Memory B cell (primary cell): ENCODE measurements around the gene FAHD2A.
"Not testable (repeated sequence)": the region's sequence is repeated elsewhere in the genome, so short reads cannot be mapped to it uniquely, and the experiment has no call there.

ENCODE experiments used
- ATAC-seq: fragments of 150-1000 bp; cut with Tn5 transposase; 2 replicates; pipeline ENCODE4 v1.10.0; 2021; ENCODE audit warnings: low read depth, mild to moderate bottlenecking, moderate library complexity
- DNase-seq, 2 donors: peaks; one replicate each; pipeline ENCODE4 v3.0.0; 2022; ENCODE audit warnings: low spot score in 2 of 2
- H3K27ac Mint-ChIP-seq: one replicate; pipeline ENCODE4 v1.8.0; 2022; ENCODE audit warnings: mild to moderate bottlenecking, moderate library complexity, mixed read lengths
- H3K27me3 Mint-ChIP-seq: one replicate; pipeline ENCODE4 v1.8.0; 2022; ENCODE audit warnings: mixed read lengths
- H3K36me3 Mint-ChIP-seq: one replicate; pipeline ENCODE4 v1.8.0; 2022; ENCODE audit warnings: mild to moderate bottlenecking, mixed read lengths
- H3K4me1 Mint-ChIP-seq: one replicate; pipeline ENCODE4 v1.8.0; 2022; ENCODE audit warnings: mixed read lengths
- H3K4me3 Mint-ChIP-seq: one replicate; pipeline ENCODE4 v1.8.0; 2022; ENCODE audit warnings: mild to moderate bottlenecking, moderate library complexity, mixed read lengths
- H3K9me3 Mint-ChIP-seq: one replicate; pipeline ENCODE4 v1.8.0; 2022; ENCODE audit warnings: mixed read lengths

Gene FAHD2A

DNA sequence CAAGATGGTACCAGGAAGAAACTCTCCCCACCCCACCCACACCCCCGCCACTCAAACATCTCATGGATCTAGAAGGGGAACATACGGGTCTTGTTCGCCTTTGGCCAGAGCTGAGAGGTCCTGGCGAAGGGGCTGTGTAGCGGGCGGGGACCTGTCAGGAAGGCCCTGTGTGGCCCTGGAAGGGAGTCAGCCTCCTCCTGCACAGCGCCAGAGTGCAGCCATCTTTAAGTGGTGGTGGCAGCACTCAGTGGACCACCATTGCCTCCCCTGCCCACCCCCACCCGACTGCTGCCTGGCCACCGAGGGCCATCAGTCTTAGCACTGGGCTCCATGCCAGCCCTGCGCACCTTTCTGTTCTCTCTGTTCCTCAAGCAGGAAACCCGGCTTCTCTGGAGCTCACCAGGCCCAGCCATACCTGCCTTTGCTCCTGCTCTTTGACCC lies 11.6 kb upstream of the FAHD2A start:
- DNase-seq (no peak), ATAC-seq (no peak)
- peaks cover 6% of the 10 kb centered on the region for H3K27me3 Mint-ChIP-seq
- H3K27ac Mint-ChIP-seq: no peak overlapping the region
- H3K4me1 Mint-ChIP-seq: no peaks in the 10 kb centered on the region
- H3K4me3 Mint-ChIP-seq: no peak overlapping the region
- H3K36me3 Mint-ChIP-seq: no peaks in the 10 kb centered on the region
- H3K9me3 Mint-ChIP-seq: no peaks in the 10 kb centered on the region

DNA sequence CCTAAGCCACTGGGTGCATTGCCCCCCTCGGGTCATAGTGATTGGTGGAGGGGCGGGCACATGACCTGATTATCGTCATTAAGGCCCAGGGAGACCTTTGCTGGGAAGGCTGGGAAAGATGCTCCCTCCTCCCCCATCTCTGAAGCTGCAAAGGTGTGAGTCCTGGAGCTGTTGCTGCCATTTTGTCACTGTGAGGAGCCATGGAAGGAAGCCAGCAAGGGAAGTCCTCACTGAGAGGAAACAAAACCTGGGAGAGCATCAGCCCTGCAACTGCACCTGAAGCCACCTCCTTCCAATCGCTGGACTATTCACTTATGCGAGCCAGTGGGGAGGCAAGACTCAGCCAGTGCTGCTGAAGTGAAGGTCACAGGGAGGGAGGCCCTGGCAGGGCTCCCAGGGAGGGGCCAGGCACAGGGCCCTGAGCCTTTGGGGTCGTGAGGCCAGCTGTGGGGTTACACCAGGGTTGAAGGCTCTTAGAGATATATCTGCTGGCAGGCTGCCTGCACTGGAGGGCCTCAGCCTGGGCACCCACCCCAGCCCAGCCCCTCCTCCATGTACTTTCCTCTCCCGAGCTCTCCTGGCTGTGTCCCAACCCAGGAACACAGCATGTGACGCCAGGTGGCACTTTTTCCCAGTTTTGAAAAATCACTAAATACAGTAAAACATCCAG lies 10.7 kb upstream of the FAHD2A start:
- no peak overlapping the region for H3K4me3 Mint-ChIP-seq
- ATAC-seq (no peak), DNase-seq (no peak)
- H3K4me1 Mint-ChIP-seq: no peaks in the 10 kb centered on the region
- peaks cover 4% of the 10 kb centered on the region for H3K27me3 Mint-ChIP-seq
- no peaks in the 10 kb centered on the region for H3K9me3 Mint-ChIP-seq
- no peak overlapping the region for H3K27ac Mint-ChIP-seq
- H3K36me3 Mint-ChIP-seq: no peaks in the 10 kb centered on the region

DNA sequence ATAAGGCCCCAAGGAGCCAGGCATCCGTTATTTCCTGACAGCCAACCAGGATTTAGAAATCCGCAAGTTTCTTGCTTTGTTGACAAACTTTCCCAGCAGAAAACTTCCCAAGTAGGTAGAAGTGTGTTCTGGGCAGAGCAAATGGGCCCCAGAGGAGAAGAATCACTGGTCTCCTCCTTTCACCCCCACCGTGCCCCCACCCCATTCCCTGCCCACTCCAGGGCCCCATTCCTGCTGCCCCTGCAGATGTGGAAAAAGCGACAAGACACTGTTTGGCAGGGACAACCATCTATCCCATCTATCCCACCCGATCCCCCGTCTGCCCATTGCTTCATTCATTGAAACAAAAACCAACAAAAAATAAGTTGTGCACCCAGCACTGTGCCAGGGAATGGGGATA lies 10.2 kb upstream of the FAHD2A start:
- no peak for DNase-seq
- no peak for ATAC-seq
- H3K27me3 Mint-ChIP-seq: peaks cover 3% of the 10 kb centered on the region
- H3K4me3 Mint-ChIP-seq: no peak overlapping the region
- H3K27ac Mint-ChIP-seq: no peak overlapping the region
- H3K36me3 Mint-ChIP-seq: no peaks in the 10 kb centered on the region
- H3K4me1 Mint-ChIP-seq: no peaks in the 10 kb centered on the region
- no peaks in the 10 kb centered on the region for H3K9me3 Mint-ChIP-seq

DNA sequence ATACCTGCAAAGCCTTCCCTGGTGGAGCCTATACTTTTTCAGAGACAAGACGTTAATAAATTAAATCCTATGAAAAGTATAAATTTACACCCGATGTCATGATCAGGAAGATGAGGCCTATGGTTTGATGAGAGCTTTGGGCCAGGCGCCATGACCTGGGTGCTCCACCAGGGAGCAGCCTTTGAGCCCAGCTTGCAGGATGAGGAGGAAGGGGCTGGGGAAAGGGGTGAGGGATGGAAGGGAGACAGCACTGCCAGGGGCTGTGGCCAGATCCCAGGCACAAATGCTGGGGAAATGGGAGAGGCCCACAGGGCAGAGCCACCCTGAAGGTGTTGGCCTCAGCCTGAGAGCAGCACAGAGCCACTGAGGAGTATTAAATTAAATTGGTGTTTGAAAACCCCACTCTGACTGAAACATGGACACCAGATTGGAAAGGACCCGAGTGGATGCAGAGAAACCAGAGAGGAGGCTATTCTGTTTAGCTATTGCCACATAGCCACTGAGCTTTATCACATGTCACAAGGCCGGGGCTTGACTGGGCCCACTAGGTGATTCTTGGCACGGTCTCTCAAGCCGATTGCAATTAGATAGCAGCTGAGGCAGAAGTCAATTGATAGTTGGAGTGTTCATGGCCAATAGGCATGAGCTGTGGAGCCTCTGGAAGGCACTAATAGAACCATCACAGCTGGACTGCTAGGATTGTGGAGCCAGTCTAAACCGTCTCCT lies 9.6 kb upstream of the FAHD2A start:
- DNase-seq (no peak), ATAC-seq (no peak)
- H3K4me3 Mint-ChIP-seq: no peak overlapping the region
- no peaks in the 10 kb centered on the region for H3K4me1 Mint-ChIP-seq
- H3K9me3 Mint-ChIP-seq: no peaks in the 10 kb centered on the region
- H3K36me3 Mint-ChIP-seq: no peaks in the 10 kb centered on the region
- H3K27me3 Mint-ChIP-seq: peaks cover 1% of the 10 kb centered on the region
- H3K27ac Mint-ChIP-seq: no peak overlapping the region

DNA sequence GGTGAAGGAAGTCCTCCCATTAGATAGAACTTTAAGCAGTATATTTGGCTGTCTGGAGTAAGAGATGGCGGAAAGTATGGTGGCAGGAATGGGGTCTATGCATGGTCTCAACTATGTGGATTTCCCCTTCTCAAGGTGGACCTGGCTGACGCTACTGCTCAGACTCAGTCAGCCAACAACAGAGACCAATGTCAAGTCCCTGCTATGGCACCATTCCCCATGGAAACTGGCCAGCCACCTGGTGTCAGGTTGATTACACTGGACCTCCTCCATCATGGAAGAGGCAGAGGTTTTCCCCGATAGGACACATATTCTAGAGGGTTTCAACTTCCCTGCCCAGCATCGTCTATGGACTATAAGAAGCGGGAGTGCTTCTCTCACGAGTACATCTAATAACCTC lies 8.6 kb upstream of the FAHD2A start:
- peaks cover 1% of the 10 kb centered on the region for H3K27me3 Mint-ChIP-seq
- no peak overlapping the region for H3K4me3 Mint-ChIP-seq
- H3K27ac Mint-ChIP-seq: no peak overlapping the region
- H3K36me3 Mint-ChIP-seq: no peaks in the 10 kb centered on the region
- no peaks in the 10 kb centered on the region for H3K9me3 Mint-ChIP-seq
- no peak for ATAC-seq
- H3K4me1 Mint-ChIP-seq: no peaks in the 10 kb centered on the region
- DNase-seq: no peak

DNA sequence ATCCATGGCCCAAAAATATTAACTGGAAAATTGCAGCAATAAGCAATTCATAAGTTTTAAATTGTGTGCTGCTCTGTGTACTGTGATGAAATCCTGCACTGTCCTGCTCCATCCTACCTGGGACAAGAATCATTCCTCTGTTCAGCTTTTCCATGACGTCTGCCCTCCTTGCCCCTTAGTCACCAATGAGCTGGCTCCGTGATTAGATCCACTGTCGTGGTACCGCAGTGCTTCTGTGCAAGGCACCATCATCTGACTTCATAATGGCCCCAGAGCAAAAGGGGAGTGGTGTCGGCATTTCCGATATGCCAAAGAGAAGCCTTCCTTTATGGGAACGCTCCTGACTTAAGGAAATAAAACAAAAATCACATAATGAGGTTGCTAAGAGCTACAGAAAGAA lies 3.4 kb upstream of the FAHD2A start:
- Mint-ChIP-seq H3K27ac (no peak overlapping the region), H3K27me3 (peaks cover 1% of the 10 kb centered on the region), H3K36me3 (peaks cover 1% of the 10 kb centered on the region)

DNA sequence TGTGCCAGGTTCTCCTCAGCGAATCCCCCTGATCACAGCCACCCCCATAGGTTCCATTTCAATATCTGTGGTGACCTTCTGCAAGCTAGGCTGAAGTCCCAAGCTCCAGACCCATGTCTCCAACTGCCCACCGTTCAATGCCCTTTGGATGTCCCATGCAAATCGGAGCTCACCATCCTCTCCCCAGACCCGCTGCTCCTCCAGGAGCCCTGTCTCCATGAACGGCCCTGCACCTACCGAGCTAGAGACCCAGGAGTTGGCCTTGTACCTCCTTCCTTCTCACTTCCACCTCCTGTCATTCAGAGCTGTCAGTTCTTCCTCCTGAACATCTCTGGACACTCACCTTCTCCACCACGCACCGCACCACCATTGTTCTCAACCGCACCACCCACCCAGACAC lies 1.0 kb upstream of the FAHD2A start:
- peaks cover 1% of the 10 kb centered on the region for H3K9me3 Mint-ChIP-seq
- no peaks in the 10 kb centered on the region for H3K27me3 Mint-ChIP-seq
- H3K36me3 Mint-ChIP-seq: peaks cover 1% of the 10 kb centered on the region
- H3K27ac Mint-ChIP-seq: no peak overlapping the region
- peak overlapping the region; percentile 96 for H3K4me3 Mint-ChIP-seq
- no peak for ATAC-seq
- peaks cover 12% of the 10 kb centered on the region for H3K4me1 Mint-ChIP-seq
- DNase-seq: no peak

More for the DNA sequence above, 3.4 kb upstream of the FAHD2A start:
- ATAC-seq: no peak
- H3K9me3 Mint-ChIP-seq: peaks cover 1% of the 10 kb centered on the region
- no peak for DNase-seq
- H3K4me1 Mint-ChIP-seq: peaks cover 12% of the 10 kb centered on the region
- no peak overlapping the region for H3K4me3 Mint-ChIP-seq

DNA sequence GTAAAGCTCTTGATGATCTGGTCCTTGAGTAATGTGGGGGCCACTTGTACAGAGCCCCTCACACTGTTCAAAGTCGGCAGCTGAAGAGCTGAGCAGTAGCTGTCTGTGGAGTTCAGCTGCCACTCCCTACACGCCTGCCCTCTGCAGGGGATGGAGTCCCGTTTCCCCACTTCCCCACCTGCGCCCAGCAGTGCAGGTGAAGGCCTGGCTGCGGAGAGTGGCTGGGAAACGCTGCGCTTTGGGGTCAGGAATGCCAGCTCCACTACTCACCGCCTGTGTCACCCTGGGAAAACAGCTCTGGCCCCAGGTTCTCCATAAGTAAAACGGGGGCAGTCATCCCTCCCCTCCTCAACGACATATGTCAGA lies 521 bp upstream of the FAHD2A start:
- H3K4me1 Mint-ChIP-seq: peaks cover 12% of the 10 kb centered on the region
- not testable (repeated sequence) for DNase-seq, H3K27me3 Mint-ChIP-seq, H3K36me3 Mint-ChIP-seq, H3K9me3 Mint-ChIP-seq
- H3K27ac Mint-ChIP-seq: peak overlapping the region; percentile 90
- ATAC-seq: peak; percentile 10
- peak overlapping the region; percentile 96 for H3K4me3 Mint-ChIP-seq

DNA sequence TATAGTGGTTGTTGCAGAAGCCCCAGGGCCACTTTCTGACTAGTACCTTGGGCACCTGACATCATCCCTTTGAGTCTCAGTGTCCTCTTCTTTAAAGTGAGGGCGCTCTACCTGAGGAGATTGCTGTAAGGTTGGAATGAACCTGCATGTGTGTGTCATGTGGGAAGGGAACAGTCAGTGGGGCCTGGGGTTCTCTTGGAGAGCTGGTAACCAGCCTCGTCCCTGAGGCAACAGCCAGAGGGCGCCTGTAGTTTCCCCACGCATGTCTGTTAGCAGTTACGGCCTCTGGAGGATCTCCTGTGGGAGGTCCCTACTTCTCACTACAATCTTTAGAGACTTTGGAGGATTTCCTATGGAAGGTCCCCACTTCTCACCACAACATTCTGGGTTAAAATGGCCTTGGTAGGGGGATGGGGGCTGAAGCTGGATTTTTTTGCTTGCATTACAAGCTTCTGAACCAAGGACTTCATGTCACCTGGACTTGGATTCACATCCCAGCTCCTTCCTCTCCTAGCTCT lies 755 bp downstream of the FAHD2A start:
- H3K9me3 Mint-ChIP-seq, H3K36me3 Mint-ChIP-seq, DNase-seq, H3K27me3 Mint-ChIP-seq: not testable (repeated sequence)
- Mint-ChIP-seq H3K4me3 (peak overlapping the region; percentile 96), H3K4me1 (peaks cover 12% of the 10 kb centered on the region), H3K27ac (peak overlapping the region; percentile 90)
- ATAC-seq: peak; percentile 5

DNA sequence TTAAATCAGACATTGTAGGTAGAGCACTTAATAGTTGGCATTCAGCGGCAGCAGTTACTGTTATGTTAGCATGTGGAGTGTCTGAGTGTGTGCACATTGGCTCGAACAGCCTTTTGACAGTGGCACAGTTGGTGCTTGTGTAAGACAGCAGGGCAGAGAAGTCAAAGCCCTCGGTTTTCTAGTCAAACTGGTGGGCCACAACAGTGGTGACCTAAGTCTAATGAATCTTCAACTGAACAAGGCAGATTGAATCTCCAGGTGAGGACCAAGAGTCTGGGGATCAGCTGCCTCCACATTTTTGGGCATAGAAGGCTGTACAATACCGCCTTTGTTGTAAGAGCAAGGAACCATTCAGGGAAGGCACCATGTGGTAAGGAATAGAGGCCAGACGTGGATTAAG lies 1.3 kb downstream of the FAHD2A start:
- ATAC-seq, H3K36me3 Mint-ChIP-seq, DNase-seq, H3K27ac Mint-ChIP-seq, H3K9me3 Mint-ChIP-seq, H3K27me3 Mint-ChIP-seq: not testable (repeated sequence)
- Mint-ChIP-seq H3K4me1 (peaks cover 12% of the 10 kb centered on the region), H3K4me3 (peak overlapping the region; percentile 96)

DNA sequence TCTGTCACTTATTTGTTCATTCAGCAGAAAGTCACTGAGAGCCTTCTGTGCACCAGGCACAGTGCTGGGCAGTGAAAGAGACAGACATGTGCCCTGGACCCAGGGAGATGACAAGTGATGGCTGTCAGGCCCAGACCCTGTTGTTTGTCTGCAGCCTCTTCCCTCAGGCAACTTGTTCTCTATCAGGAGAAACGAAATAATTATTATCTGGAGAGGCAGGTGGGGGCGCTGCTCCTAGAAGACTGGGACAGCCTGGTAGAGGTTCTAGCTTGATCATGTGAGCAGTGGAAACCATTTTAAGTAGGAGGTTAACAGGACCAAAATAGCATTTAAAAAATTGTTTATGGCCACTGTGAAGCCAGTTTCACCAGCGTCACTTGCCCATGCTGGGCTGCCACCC lies 2.2 kb downstream of the FAHD2A start:
- not testable (repeated sequence) for H3K36me3 Mint-ChIP-seq, H3K9me3 Mint-ChIP-seq, DNase-seq, H3K4me3 Mint-ChIP-seq, H3K27me3 Mint-ChIP-seq, H3K27ac Mint-ChIP-seq, ATAC-seq
- H3K4me1 Mint-ChIP-seq: peaks cover 12% of the 10 kb centered on the region

DNA sequence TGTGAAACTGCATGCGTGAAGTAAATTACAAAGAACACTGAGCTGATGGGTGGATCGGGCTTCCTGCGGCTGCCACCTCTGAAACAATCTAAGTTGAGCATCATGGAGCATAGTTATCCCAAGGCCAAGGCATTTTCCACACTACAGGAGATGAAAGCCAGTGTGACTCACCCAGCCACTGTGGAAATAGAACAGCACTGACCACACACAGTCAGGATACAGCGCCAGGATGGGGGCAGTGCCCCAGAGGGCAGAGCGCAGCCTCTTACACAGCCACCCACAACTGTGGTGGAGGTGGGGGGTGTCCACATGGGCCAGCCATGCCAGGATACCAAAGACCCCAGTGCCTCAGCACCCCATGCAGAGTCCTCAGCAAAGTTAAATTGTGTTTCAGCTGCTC lies 8.7 kb downstream of the FAHD2A start:
- not testable (repeated sequence) for H3K4me3 Mint-ChIP-seq, DNase-seq, H3K36me3 Mint-ChIP-seq, ATAC-seq, H3K4me1 Mint-ChIP-seq, H3K27ac Mint-ChIP-seq, H3K9me3 Mint-ChIP-seq, H3K27me3 Mint-ChIP-seq

DNA sequence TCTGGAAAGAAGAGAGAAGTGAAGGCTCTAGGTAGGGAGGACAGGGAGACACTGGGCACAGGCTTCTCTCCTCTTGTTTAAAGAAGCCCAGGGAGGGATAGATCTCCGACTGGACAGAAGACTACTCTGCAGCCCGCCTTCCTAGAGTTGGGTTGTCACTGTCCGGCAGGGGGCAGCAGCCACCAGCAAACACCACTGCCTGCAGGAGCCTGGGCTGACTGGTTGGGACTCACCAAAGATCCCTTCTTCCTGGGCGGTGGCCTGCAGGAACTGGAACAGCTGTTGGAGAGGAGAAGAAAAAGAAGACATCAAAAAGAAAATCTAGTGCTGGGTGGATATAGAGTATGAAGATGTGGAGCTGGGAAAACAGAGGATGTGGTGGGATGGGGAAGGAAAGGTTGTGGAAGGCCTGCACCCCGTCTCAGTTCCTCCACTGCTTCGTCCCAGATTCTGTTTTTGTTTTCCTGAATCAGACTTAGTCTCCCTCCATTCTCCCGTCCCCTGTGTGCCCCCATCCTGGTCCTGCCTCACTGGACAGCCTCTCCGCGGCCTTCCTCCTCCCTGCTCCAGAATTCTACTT lies 11.6 kb downstream of the FAHD2A start:
- H3K4me1 Mint-ChIP-seq, H3K27me3 Mint-ChIP-seq, H3K9me3 Mint-ChIP-seq, H3K27ac Mint-ChIP-seq, H3K4me3 Mint-ChIP-seq, H3K36me3 Mint-ChIP-seq: not testable (repeated sequence)
- ATAC-seq (peak; percentile 80), DNase-seq (peak; percentile 38 to 56)

DNA sequence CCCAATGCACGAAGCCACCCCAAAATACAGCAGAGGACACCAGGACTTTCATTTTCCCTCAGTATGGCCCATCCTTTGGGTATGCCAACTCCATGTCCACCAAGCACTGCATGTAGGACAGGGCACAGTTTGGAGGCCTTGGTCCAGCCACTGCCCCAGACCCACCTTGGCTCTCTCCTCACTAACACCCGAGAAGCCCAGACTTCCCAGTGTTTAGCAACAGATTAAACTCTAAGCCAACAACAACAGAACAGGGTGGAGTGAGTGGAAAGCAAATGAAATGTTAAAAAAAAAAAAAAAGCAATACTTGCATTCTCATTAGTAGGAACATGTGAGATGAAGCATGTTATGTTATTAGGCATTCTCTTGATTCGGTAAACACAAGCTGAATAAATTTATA lies 12.6 kb downstream of the FAHD2A start:
- ATAC-seq, H3K27ac Mint-ChIP-seq, DNase-seq, H3K4me3 Mint-ChIP-seq, H3K27me3 Mint-ChIP-seq, H3K4me1 Mint-ChIP-seq, H3K36me3 Mint-ChIP-seq, H3K9me3 Mint-ChIP-seq: not testable (repeated sequence)
